Trophoblast cell (in vitro differentiated cells and primary cell): ENCODE measurements around the gene ENTPD6.

Experiments
- DNase-seq, 2 donors: peaks; one replicate each; pipeline ENCODE4 v3.0.0-alpha.2; 2016
- H2AFZ ChIP-seq: 2 replicates; pipeline ENCODE4 v1.6.1; 2013; ENCODE audit warnings: low read length, moderate library complexity, mild to moderate bottlenecking; ENCODE audit not compliant: insufficient read depth, poor library complexity
- H2AK5ac ChIP-seq: 2 replicates; pipeline ENCODE4 v1.6.1; 2013; ENCODE audit warnings: mild to moderate bottlenecking, low read length
- H2BK120ac ChIP-seq: 2 replicates; pipeline ENCODE4 v1.6.1; 2013; ENCODE audit warnings: low read length, mild to moderate bottlenecking, moderate library complexity; ENCODE audit not compliant: insufficient read depth, poor library complexity
- H2BK12ac ChIP-seq: 2 replicates; pipeline ENCODE4 v1.6.1; 2013; ENCODE audit warnings: mild to moderate bottlenecking, low read length, moderate library complexity
- H2BK5ac ChIP-seq: 2 replicates; pipeline ENCODE4 v1.6.1; 2013; ENCODE audit warnings: low read length, low read depth, moderate library complexity, mild to moderate bottlenecking; ENCODE audit not compliant: poor library complexity
- H3K14ac ChIP-seq: 2 replicates; pipeline ENCODE4 v1.6.1; 2013; ENCODE audit warnings: mild to moderate bottlenecking, low read length
- H3K18ac ChIP-seq: 2 replicates; pipeline ENCODE4 v1.6.1; 2013; ENCODE audit warnings: mild to moderate bottlenecking, low read length
- H3K23ac ChIP-seq: 2 replicates; pipeline ENCODE4 v1.6.1; 2013; ENCODE audit warnings: low read length
- H3K27ac ChIP-seq: 2 replicates; pipeline ENCODE4 v1.5.1; 2013; ENCODE audit warnings: low read depth, mild to moderate bottlenecking, inconsistent platforms, low read length, moderate library complexity
- H3K27me3 ChIP-seq: 2 replicates; pipeline ENCODE4 v1.6.1; 2013; ENCODE audit warnings: inconsistent platforms, mild to moderate bottlenecking, low read length, moderate library complexity; ENCODE audit not compliant: insufficient read depth
- H3K36me3 ChIP-seq, 2 experiments: 1 replicate in 1 of 2; 2 replicates in 1 of 2; pipeline ENCODE4 v1.6.1; 2013; ENCODE audit warnings: low read length in 2 of 2, mild to moderate bottlenecking in 2 of 2, moderate library complexity in 1 of 2; ENCODE audit not compliant: insufficient read depth in 2 of 2, control insufficient read depth in 1 of 2
- H3K4ac ChIP-seq: 2 replicates; pipeline ENCODE4 v1.6.1; 2013; ENCODE audit warnings: low read depth, mild to moderate bottlenecking, low read length, moderate library complexity
- H3K4me1 ChIP-seq, 2 experiments: 1 replicate in 1 of 2; 2 replicates in 1 of 2; pipeline ENCODE4 v1.6.1; 2013; ENCODE audit warnings: low read length in 2 of 2, mild to moderate bottlenecking in 2 of 2, moderate library complexity in 1 of 2; ENCODE audit not compliant: insufficient read depth in 2 of 2, control insufficient read depth in 1 of 2
- H3K4me2 ChIP-seq: 2 replicates; pipeline ENCODE4 v1.6.1; 2013; ENCODE audit warnings: inconsistent platforms, mild to moderate bottlenecking, low read length, moderate library complexity
- H3K4me3 ChIP-seq: 2 replicates; pipeline ENCODE4 v1.5.1; 2013; ENCODE audit warnings: mild to moderate bottlenecking, low read depth, low read length, inconsistent platforms
- H3K79me1 ChIP-seq: one replicate; pipeline ENCODE4 v1.6.1; 2013; ENCODE audit warnings: low read length
- H3K79me2 ChIP-seq: 2 replicates; pipeline ENCODE4 v1.6.1; 2013; ENCODE audit warnings: low read length, mild to moderate bottlenecking; ENCODE audit not compliant: control insufficient read depth, insufficient read depth, poor library complexity
- H3K9ac ChIP-seq: 2 replicates; pipeline ENCODE4 v1.6.1; 2013; ENCODE audit warnings: mild to moderate bottlenecking, low read length
- H3K9me3 ChIP-seq: 2 replicates; pipeline ENCODE4 v1.6.1; 2013; ENCODE audit warnings: low read depth, mild to moderate bottlenecking, control low read depth, inconsistent platforms, low read length; ENCODE audit not compliant: insufficient read depth
- H4K12ac ChIP-seq: 2 replicates; pipeline ENCODE4 v1.6.1; 2013; ENCODE audit warnings: low read depth, mild to moderate bottlenecking, low read length, moderate library complexity
- H4K8ac ChIP-seq: 2 replicates; pipeline ENCODE4 v1.6.1; 2013; ENCODE audit warnings: low read depth, mild to moderate bottlenecking, low read length, moderate library complexity
- H4K91ac ChIP-seq: one replicate; pipeline ENCODE4 v1.6.1; 2013; ENCODE audit warnings: low read depth, mild to moderate bottlenecking, low read length, moderate library complexity
- WGBS: extraction: QIAGEN DNeasy Blood & Tissue Kit; methylation state at CpG from one replicate; pipeline ENCODE4 v1.1.7; 2013; ENCODE audit warnings: missing lambda C conversion rate; ENCODE audit not compliant: insufficient read length, insufficient coverage; ENCODE audit errors: extremely low coverage; 5-methylcytosine and 5-hydroxymethylcytosine counted together

The ENTPD6 gene

GRCh38 chr20:25226433-25227316 is 31.2 kb downstream of the ENTPD6 start:
- Histone ChIP-seq H3K27me3 (no peaks in the 10 kb centered on the region), H2BK5ac (no peak overlapping the region), H3K18ac (no peak overlapping the region), H2BK12ac (peak overlapping the region; percentile 34), H3K79me1 (no peaks in the 10 kb centered on the region), H3K23ac (no peak overlapping the region), H3K4ac (no peak overlapping the region), H2BK120ac (no peak overlapping the region), H3K4me1 (peaks cover 4 to 7% of the 10 kb centered on the region in 2 experiments), H4K8ac (no peak overlapping the region), H3K79me2 (no peaks in the 10 kb centered on the region), H4K12ac (no peak overlapping the region), H2AFZ (no peak overlapping the region), H3K14ac (no peak overlapping the region), H3K4me2 (no peak overlapping the region), H3K9ac (no peak overlapping the region), H4K91ac (no peak overlapping the region), H3K9me3 (no peaks in the 10 kb centered on the region), H3K36me3 (peaks cover 2 to 13% of the 10 kb centered on the region in 2 experiments), H3K27ac (no peak overlapping the region), H3K4me3 (no peak overlapping the region), H2AK5ac (no peak overlapping the region)
- no CpG with 5 or more reads among the region's 28 CpGs for WGBS
- DNase-seq: no peak

GRCh38 chr20:25227317-25227831 is 31.9 kb downstream of the ENTPD6 start:
- H3K4me3 ChIP-seq: no peak overlapping the region
- H3K4me2 ChIP-seq: no peak overlapping the region
- H3K18ac ChIP-seq: no peak overlapping the region
- no peak overlapping the region for H4K8ac ChIP-seq
- peak; percentile 53 to 77 for DNase-seq
- H3K27me3 ChIP-seq: no peaks in the 10 kb centered on the region
- H3K23ac ChIP-seq: no peak overlapping the region
- H3K9ac ChIP-seq: no peak overlapping the region
- no peak overlapping the region for H2BK120ac ChIP-seq
- H2AK5ac ChIP-seq: no peak overlapping the region
- no peak overlapping the region for H4K91ac ChIP-seq
- H3K14ac ChIP-seq: no peak overlapping the region
- H3K4me1 ChIP-seq: peaks cover 4 to 7% of the 10 kb centered on the region in 2 experiments
- H3K4ac ChIP-seq: no peak overlapping the region
- no peaks in the 10 kb centered on the region for H3K79me1 ChIP-seq
- H3K9me3 ChIP-seq: no peaks in the 10 kb centered on the region
- H3K79me2 ChIP-seq: no peaks in the 10 kb centered on the region
- H4K12ac ChIP-seq: no peak overlapping the region
- H2AFZ ChIP-seq: no peak overlapping the region
- no peak overlapping the region for H2BK12ac ChIP-seq
- no peak overlapping the region for H3K27ac ChIP-seq
- no peak overlapping the region for H2BK5ac ChIP-seq
- no CpG with 5 or more reads among the region's 12 CpGs for whole genome bisulfite sequencing
- peaks cover 2 to 13% of the 10 kb centered on the region in 2 experiments for H3K36me3 ChIP-seq

- no peak overlapping the region for H3K4me2 ChIP-seq
- H3K18ac ChIP-seq: no peak overlapping the region
- no peak overlapping the region for H2AFZ ChIP-seq
- H3K27ac ChIP-seq: no peak overlapping the region
- H2AK5ac ChIP-seq: no peak overlapping the region
- H3K4me1 ChIP-seq: peaks cover 4 to 9% of the 10 kb centered on the region in 2 experiments
- H3K9ac ChIP-seq: no peak overlapping the region
- H3K4ac ChIP-seq: no peak overlapping the region
- H3K79me2 ChIP-seq: no peaks in the 10 kb centered on the region
- no peaks in the 10 kb centered on the region for H3K79me1 ChIP-seq
- peaks cover 2 to 12% of the 10 kb centered on the region in 2 experiments for H3K36me3 ChIP-seq
- H3K9me3 ChIP-seq: no peaks in the 10 kb centered on the region
- no peak overlapping the region for H2BK5ac ChIP-seq
- H2BK12ac ChIP-seq: no peak overlapping the region
- no peaks in the 10 kb centered on the region for H3K27me3 ChIP-seq
- H3K14ac ChIP-seq: no peak overlapping the region
- H3K23ac ChIP-seq: no peak overlapping the region
- no peak overlapping the region for H4K8ac ChIP-seq
- H4K12ac ChIP-seq: no peak overlapping the region
- H2BK120ac ChIP-seq: no peak overlapping the region
- no peak overlapping the region for H4K91ac ChIP-seq
- no peak for DNase-seq
- WGBS: no CpG with 5 or more reads among the region's 23 CpGs
- no peak overlapping the region for H3K4me3 ChIP-seq
These were observed 34.1 kb downstream of the ENTPD6 start for GRCh38 chr20:25229486-25230165.

GRCh38 chr20:25230166-25230831 is 34.8 kb downstream of the ENTPD6 start:
- H3K27ac ChIP-seq: no peak overlapping the region
- no peak overlapping the region for H2BK12ac ChIP-seq
- H3K79me1 ChIP-seq: no peaks in the 10 kb centered on the region
- H2AK5ac ChIP-seq: no peak overlapping the region
- peaks cover 2 to 12% of the 10 kb centered on the region in 2 experiments for H3K36me3 ChIP-seq
- H3K14ac ChIP-seq: no peak overlapping the region
- H3K9ac ChIP-seq: no peak overlapping the region
- H3K18ac ChIP-seq: no peak overlapping the region
- no peak for DNase-seq
- no peaks in the 10 kb centered on the region for H3K79me2 ChIP-seq
- no peak overlapping the region for H4K12ac ChIP-seq
- H3K4me3 ChIP-seq: no peak overlapping the region
- H3K4me1 ChIP-seq: peaks cover 4 to 9% of the 10 kb centered on the region in 2 experiments
- H3K9me3 ChIP-seq: no peaks in the 10 kb centered on the region
- no peaks in the 10 kb centered on the region for H3K27me3 ChIP-seq
- H3K4me2 ChIP-seq: no peak overlapping the region
- H3K23ac ChIP-seq: no peak overlapping the region
- no CpG with 5 or more reads among the region's 8 CpGs for WGBS
- H4K91ac ChIP-seq: no peak overlapping the region
- no peak overlapping the region for H2BK120ac ChIP-seq
- H2BK5ac ChIP-seq: no peak overlapping the region
- no peak overlapping the region for H4K8ac ChIP-seq
- H2AFZ ChIP-seq: no peak overlapping the region
- H3K4ac ChIP-seq: no peak overlapping the region
